ENCODE data around the gene ATP2B2. TPM values are rescaled to one million over a fixed set of nuclear protein-coding genes. Genes with fewer than 3 reads are reported as not detected.
A peak's percentile ranks its signal among the peaks of the same experiment; 100 is the strongest.

Gene ATP2B2
- total and polyA plus RNA-seq, 8 donors, result 0.01 to 0.18 (median 0.06) TPM; not detected in 1

- TF ChIP-seq CTCF (IDR thresholded peaks at IDR 0.05), result no peak
- Histone ChIP-seq H3K9me3 (no peaks in the 10 kb centered on the region), H3K4me1 (no peaks in the 10 kb centered on the region), H3K27ac (no peak overlapping the region), H3K36me3 (no peaks in the 10 kb centered on the region), H3K4me3 (no peak overlapping the region), H3K27me3 (peaks cover 0 to 23% of the 10 kb centered on the region in 2 donors)
- DNase-seq (no peak), ATAC-seq (no peak)
- intact Hi-C loops (cut with DNase I), result no loop called here
Observed at GRCh38 chr3:10419637-10420232, 85.7 kb downstream of the ATP2B2 start.

GRCh38 chr3:10417847-10418246 is 87.5 kb downstream of the ATP2B2 start:
- Histone ChIP-seq H3K4me3 (no peak overlapping the region), H3K27ac (no peak overlapping the region), H3K9me3 (no peaks in the 10 kb centered on the region), H3K36me3 (no peaks in the 10 kb centered on the region), H3K27me3 (peaks cover 0 to 23% of the 10 kb centered on the region in 2 donors), H3K4me1 (no peaks in the 10 kb centered on the region)
- ATAC-seq (peak; percentile 35), DNase-seq (no peak)
- intact Hi-C loops (cut with DNase I), result no loop called here
- TF ChIP-seq CTCF (IDR thresholded peaks at IDR 0.05), result no peak

- TF ChIP-seq CTCF (IDR thresholded peaks at IDR 0.05), result no peak
- Histone ChIP-seq H3K27ac (no peak overlapping the region), H3K4me1 (no peaks in the 10 kb centered on the region), H3K27me3 (peaks cover 0 to 17% of the 10 kb centered on the region in 2 donors), H3K36me3 (no peaks in the 10 kb centered on the region), H3K9me3 (no peaks in the 10 kb centered on the region), H3K4me3 (no peak overlapping the region)
- no peak for DNase-seq
- intact Hi-C loops (cut with DNase I), result no loop called here
- ATAC-seq, result no peak
Observed at GRCh38 chr3:10416730-10417300, 88.6 kb downstream of the ATP2B2 start.

GRCh38 chr3:10413041-10413440 is 92.3 kb downstream of the ATP2B2 start:
- H3K27me3 ChIP-seq, result peaks cover 0 to 17% of the 10 kb centered on the region in 2 donors
- no peak overlapping the region for H3K27ac ChIP-seq
- intact Hi-C loops (cut with DNase I), result no loop called here
- no peaks in the 10 kb centered on the region for H3K9me3 ChIP-seq
- H3K4me3 ChIP-seq, result no peak overlapping the region
- no peaks in the 10 kb centered on the region for H3K4me1 ChIP-seq
- TF ChIP-seq CTCF (IDR thresholded peaks at IDR 0.05), result no peak
- DNase-seq (peak in 1 of 4 donors; percentile 36), ATAC-seq (no peak)
- H3K36me3 ChIP-seq, result no peaks in the 10 kb centered on the region

- Histone ChIP-seq H3K9me3 (no peaks in the 10 kb centered on the region), H3K4me3 (no peak overlapping the region), H3K4me1 (no peaks in the 10 kb centered on the region), H3K27ac (no peak overlapping the region), H3K36me3 (no peaks in the 10 kb centered on the region), H3K27me3 (peaks cover 0 to 8% of the 10 kb centered on the region in 2 donors)
- no peak for ATAC-seq
- DNase-seq, result peak in 1 of 4 donors; percentile 72
- TF ChIP-seq CTCF (IDR thresholded peaks at IDR 0.05), result no peak
- intact Hi-C loops (cut with DNase I), result no loop called here
Observed at GRCh38 chr3:10411598-10412332, 93.6 kb downstream of the ATP2B2 start.

Data from left lung (tissue), 10 donors.